Cardiac fibroblast (primary cell): ENCODE data around the gene SKAP2.

ENCODE experiments used
- DNase-seq, 2 donors: peaks; one replicate each; pipeline versions ENCODE4 v3.0.0 to v3.0.0-alpha.2; 2010; ENCODE audit warnings: low read depth in 2 of 2
- H3K4me3 ChIP-seq, 2 donors: replicated peaks in 1 of 2; 1 replicate in 1 of 2; 2 replicates in 1 of 2; pipeline ENCODE4 v1.5.1; 2011; ENCODE audit warnings: low read depth in 2 of 2, low read length in 2 of 2, mild to moderate bottlenecking in 2 of 2, moderate library complexity in 1 of 2
- TF ChIP-seq, protein P1 (sequence below): IDR thresholded peaks from one replicate; pipeline ENCODE4 v1.5.1; 2011; ENCODE audit warnings: low read depth, mild to moderate bottlenecking, low read length, inconsistent platforms

The SKAP2 gene

DNA sequence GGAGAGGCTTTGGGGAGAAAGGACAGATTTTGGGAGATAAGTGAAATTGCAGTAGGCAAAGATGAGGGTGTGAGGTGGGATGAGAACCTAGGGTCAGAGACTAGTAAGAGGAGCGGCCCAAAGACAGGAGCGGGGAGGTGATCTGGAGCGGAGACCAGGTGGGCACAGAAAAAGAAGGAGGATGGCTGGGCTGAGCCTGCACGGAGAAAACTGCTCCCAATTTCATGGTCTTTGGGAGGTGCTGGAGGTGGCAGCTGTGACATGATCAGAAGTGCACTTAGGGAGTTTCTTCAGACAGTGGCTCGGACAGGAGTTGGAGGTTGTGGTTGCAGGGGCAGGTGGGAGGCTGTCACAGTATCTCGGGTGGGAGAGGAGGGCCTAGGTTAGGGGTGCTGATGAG is 232.8 kb downstream of the SKAP2 start:
- H3K4me3 ChIP-seq = no peak overlapping the region
- TF ChIP-seq, protein P1, sequence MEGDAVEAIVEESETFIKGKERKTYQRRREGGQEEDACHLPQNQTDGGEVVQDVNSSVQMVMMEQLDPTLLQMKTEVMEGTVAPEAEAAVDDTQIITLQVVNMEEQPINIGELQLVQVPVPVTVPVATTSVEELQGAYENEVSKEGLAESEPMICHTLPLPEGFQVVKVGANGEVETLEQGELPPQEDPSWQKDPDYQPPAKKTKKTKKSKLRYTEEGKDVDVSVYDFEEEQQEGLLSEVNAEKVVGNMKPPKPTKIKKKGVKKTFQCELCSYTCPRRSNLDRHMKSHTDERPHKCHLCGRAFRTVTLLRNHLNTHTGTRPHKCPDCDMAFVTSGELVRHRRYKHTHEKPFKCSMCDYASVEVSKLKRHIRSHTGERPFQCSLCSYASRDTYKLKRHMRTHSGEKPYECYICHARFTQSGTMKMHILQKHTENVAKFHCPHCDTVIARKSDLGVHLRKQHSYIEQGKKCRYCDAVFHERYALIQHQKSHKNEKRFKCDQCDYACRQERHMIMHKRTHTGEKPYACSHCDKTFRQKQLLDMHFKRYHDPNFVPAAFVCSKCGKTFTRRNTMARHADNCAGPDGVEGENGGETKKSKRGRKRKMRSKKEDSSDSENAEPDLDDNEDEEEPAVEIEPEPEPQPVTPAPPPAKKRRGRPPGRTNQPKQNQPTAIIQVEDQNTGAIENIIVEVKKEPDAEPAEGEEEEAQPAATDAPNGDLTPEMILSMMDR = no peak
- no peak for DNase-seq

DNA sequence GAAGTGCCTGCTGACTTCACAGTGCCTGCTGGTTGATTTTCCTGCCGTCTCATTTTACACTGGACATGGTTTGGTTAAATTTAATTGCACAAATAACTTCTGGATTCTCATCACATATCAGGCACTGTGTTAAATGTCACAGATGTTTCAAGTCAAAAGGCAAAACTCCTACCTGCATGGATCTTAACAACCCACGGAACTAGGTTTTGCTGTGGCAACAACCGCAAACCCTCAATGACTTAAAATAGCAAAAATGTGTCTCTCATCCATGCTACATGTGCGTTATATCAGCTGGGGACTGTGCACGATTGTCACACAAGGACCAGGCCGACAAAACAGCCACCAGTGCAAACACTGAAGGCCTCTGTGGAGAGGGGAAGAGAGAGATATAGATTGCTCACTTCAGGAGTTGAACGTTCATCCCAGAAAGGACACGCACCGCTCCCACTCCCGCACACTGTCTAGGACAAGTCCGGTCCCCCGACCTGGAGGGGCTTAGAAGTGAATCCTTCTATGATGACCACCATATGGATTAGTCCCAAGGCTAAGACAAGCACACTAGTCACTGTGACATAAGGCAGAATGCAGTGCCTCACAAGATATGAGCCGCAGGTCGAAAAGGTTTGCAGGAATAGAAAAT is 233.3 kb downstream of the SKAP2 start:
- TF ChIP-seq, protein P1 = no peak
- DNase-seq = no peak
- no peak overlapping the region for H3K4me3 ChIP-seq

DNA sequence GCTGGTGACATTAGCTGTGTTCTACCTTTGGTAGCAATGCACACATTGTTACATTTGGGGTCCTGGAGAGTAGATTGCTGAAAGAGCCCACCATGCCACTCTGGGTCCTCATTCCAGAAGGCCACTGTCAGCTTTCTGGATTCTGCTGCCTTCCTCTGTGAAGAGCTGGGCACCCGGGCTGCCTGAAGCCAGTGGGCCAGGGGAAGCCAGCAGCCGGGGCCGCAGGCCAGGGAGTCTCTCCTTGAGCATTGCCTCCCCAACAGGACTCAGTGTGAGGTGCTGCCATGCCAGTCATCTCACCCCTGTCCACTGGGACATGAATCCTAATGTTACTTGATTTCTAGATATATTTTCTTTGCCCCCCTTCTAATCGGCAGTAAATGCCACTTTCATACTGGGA is 234.0 kb downstream of the SKAP2 start:
- TF ChIP-seq, protein P1 = no peak
- DNase-seq = no peak
- H3K4me3 ChIP-seq = no peak overlapping the region

DNA sequence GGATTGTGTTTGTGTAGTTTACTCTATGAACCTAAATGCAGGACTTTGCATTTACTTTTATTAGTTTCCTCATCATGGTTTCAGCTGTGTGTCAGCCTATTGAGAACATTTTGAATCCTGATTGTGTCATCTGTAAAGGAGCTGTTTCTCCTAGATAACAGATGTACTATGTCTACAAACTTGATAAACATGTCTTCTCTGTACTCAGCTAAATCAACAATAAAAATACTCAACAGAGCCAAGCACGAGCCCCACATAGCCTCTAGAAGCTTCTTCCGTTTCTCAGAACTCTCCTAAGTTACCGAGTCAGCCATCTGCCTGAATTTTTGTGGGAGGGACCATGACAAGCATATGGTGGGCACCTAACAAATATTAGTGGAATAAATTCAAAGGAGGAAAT is 234.7 kb downstream of the SKAP2 start:
- TF ChIP-seq, protein P1 = no peak
- no peak for DNase-seq
- no peak overlapping the region for H3K4me3 ChIP-seq

DNA sequence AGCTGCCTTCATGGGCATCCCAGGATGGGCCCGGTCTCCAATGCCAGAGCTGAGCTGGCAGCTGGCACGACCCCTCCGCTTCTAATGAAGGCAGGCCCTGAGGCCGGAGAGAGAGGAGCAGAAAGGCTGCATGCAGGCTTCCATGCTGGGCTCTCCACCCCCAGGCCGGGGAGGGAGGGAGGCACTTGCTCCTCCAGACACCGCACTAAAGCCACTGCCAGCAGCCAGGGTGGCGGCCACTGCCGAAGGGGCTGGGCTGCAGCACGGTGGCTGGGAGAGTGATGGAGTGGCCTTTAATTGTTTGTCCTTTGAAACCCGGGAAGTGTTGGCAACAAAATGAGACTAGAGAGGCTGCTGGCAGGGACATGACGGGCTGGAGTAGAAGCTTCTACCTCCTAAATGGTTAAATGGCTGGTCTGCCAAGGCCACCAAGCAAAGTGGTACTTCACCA is 236.5 kb downstream of the SKAP2 start:
- DNase-seq = no peak
- H3K4me3 ChIP-seq = no peak overlapping the region
- TF ChIP-seq, protein P1 = no peak

DNA sequence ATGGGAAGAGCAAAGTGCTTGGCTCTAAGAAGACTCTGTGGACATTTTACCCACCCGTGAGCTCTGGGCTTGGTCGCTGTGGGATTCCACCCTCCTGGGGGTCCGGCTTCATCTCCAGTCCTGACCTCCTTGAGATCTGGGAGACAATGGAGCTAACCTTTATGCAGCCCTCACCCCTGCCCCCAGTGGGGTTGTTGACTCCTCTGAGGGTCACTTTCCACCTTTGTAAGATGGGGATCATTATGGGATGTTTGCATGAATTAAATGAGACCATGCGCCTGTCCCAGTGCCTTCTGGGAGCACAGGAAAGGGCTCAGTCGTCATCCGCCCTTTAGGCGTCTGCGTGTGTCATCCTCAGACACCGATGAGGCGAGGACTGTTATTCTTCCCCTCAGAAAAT is 237.2 kb downstream of the SKAP2 start:
- H3K4me3 ChIP-seq = no peak overlapping the region
- TF ChIP-seq, protein P1 = no peak
- DNase-seq = no peak

DNA sequence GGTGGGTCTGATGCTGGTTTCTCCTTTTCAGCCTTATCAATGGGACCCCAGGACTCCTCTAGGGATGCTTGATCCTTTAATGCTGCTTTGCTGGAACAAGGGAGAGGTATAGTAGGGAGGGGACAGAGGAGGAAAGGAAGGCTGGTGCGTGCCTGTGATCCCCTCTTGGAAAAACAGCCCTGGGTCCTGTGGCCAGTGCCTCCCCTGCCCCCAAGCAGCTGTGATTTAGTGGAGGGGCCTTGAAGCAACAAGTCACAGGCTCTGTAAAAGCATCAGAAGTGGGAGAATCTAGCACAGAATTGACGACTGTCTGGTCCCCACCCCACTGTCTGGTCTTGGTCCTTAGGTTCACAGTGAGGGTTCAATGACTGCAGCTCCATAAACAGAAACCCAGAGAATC is 237.7 kb downstream of the SKAP2 start:
- TF ChIP-seq, protein P1 = no peak
- no peak for DNase-seq
- H3K4me3 ChIP-seq = no peak overlapping the region
